Measurements from ENCODE around the gene SRC.
A peak's percentile ranks its signal among the peaks of the same experiment; 100 is the strongest.

The SRC gene

GRCh38 chr20:37315452-37316110, 30.4 kb upstream of the SRC start:
- peak; percentile 37 for DNase-seq

DNA sequence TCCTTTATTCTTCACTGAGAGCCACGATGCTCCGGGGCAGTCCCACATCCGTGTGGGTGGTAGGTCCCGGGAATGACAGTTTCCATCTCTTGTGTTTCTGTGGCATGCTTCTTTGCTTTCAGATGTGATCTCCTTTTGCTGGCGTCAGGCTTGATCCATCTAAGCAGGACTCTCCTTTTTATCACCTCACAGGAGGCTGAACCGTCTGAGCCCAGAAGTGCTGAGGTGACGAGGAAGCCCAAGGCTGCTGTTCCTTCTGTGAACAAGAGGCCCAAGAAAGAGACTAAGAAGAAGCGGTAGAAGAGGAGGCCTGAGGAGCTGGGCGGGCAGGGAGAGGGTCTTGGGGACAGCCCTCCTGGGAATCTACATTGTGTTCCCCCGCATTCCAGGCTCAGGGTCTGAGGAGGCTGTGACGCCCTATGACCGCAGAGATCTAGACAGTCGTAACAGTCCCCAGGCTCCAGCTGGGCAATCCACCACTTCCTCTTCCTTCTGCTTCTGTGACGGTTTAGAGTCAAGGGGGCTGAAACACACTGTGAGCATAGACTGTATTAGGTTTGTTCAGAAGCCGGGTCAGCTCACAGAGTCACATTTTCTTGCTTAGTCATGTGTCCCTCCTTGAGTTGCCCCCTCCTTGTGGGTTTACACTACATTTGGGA, 29.7 kb upstream of the SRC start:
- peak; percentile 87 for DNase-seq

- no peak for DNase-seq
Observed at GRCh38 chr20:37316775-37317170, 29.2 kb upstream of the SRC start.

GRCh38 chr20:37317316-37317715, 28.6 kb upstream of the SRC start:
- DNase-seq, result peak; percentile 54

DNA sequence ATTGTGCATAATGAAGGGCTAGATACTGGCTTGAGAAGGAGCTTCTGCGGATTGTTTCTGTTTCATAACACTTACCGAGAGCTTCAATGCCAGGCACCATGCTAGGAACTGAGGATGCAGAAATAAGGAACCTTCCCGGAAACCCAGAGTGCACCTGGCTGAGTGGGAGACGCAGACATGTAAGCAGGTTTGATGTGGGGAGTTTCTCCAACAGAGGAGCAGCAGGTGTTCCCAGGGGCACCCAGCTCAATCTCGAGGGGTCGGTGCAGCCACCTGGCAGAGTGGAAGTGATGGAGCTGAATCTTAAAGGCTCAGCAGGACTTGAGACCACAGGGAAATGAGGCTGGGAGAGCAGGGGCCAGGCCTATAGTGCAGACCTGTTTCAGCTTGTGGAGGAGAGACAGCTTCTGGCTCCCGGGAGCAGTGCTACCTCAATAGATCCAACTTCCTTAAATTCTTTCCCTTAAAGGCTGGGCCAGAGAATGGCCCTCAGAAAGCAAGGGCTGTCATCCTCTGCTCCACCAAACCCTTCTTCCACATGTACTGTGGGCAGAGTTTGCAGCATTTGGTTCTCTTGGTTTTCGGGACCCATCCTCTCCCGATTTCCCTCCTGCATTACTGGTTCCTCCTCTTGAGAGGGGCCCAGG, 27.8 kb upstream of the SRC start:
- peak; percentile 40 for DNase-seq

GRCh38 chr20:37319151-37319671, 26.7 kb upstream of the SRC start:
- no peak for DNase-seq

DNA sequence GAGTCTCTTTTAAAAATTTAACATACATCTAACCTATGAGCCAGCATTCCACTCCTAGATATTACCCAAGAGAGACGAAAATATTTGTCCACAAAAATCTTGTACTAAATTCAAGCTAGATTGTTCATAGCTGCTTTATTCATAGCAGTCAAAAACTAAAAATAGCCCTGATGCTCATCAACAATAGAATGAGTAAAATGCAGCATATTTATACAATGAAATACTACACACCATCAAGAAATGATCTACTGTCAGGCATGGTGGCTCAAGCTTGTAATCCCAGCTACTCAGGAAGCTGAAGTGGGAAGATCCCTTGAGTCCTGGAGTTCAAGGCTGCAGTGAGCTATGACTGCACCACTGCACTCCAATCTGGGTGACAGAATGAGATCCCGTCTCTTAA, 22.0 kb upstream of the SRC start:
- DNase-seq, result no peak

DNA sequence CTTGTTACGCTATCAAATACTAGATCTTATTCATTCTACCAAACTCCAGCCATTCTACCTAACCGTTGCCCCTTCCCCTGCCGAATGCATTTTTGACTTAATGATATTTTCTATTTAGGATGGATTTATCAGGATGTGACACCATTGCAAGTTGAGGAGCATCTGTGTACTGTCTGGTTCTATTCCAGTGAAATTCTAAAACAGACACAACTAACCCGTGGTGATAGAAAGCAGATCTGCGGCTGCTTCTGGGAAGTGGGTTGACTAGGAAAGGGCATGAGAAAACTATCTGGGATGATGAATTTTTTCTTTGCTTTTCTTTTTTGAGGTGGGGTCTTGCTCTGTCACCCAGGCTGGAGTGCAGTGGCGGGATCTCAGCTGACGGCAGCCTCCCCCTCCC, 20.7 kb upstream of the SRC start:
- no peak for DNase-seq

DNA sequence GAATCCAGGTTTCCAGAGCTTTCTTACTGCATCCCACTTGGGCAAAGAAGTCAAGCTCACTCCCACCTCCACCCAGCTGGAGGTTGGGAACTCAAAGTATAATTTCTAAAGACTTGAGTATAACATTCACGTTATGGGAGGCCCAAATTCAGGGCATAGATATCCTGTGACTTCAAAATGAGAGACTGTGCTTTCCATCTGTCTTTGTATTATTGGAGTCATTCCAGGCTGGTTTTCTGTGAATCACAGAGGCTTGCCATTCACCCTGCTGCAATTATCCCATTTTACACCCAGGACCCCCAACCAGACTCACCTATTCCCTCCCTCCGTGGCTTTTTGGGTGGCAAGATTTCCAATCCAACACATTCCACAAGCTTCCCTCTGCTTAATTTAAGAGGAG, 19.3 kb upstream of the SRC start:
- no peak for DNase-seq

GRCh38 chr20:37327748-37328147, 18.2 kb upstream of the SRC start:
- DNase-seq, result no peak

- DNase-seq, result no peak
Observed at GRCh38 chr20:37328149-37328945, 17.6 kb upstream of the SRC start.

GRCh38 chr20:37329481-37330165, 16.3 kb upstream of the SRC start:
- DNase-seq, result no peak

GRCh38 chr20:37330316-37330715, 15.6 kb upstream of the SRC start:
- DNase-seq, result no peak

DNA sequence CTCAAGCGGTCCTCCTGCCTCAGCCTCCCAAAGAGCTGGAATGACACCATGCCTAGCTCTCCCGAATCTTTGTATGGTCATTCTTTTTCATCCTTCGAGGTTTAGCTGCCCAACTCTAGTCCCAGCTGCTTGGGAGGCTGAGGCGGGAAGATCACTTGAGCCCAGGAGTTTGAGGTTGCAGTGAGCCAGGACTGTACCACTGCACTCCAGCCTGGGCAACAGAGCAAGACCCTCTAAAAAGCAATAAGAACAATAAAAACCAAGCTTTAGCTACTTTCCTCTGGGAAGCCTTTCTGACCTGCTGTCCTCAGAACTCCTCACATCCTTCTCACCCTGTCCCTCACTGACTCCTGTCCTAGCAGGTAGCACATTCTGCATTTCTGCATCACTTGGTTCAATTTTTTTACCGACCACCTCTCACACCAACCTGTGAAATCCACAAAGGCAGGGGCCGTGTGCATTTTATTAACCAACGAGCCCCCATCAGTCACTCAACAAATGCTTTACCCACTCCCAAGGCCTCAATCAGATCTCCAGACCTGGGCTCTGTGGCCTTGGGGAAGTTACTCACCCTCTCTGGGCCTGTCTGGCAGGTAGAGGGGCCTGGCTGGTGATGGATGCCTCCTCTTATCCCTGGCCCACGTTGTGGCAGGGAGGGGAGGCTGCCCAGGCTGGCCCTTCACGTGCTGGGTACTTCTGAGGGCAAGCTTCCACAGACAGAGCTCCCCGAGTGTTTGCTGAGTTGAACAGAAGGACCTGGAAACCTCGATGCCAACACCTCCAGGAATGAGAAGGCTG, 14.7 kb upstream of the SRC start:
- no peak for DNase-seq

DNA sequence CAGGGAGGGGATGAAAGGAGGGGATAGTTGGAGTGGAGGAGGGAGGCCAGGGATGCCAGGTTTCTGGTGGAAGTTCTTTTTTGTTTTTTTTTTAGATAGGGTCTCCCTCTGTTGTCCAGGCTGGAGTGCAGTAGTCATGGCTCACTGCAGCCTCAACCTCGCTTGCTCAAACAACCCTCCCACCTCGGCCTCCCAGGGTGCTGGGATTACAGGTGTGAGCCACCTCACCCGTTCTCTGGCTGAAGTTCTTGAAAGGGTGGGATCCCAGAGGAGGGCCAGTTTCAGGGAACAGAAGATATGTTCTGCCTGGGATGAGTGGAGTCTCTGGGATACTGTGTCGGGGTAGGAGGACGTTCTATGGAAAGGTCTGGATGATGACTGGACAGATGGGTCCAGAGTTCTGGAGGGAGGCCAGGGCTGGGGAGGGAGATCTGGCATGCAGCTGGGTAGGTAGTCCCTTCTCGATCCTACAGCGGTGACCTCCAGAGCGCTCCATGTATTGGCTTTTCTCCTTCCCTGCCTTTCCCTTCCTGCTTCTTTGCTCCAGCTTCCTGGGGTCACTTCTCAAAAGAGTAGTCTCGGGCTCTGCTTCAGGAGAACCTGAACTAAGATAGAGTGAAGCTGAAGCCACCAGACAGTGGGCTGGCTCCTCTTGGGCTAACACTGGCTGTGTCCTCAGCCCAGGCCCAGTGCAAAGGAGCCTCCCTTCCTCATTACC, 12.7 kb upstream of the SRC start:
- no peak for DNase-seq

- peak; percentile 92 for DNase-seq
Observed at GRCh38 chr20:37333848-37334318, 12.1 kb upstream of the SRC start.

- DNase-seq, result no peak
Observed at GRCh38 chr20:37334450-37334849, 11.5 kb upstream of the SRC start.

DNA sequence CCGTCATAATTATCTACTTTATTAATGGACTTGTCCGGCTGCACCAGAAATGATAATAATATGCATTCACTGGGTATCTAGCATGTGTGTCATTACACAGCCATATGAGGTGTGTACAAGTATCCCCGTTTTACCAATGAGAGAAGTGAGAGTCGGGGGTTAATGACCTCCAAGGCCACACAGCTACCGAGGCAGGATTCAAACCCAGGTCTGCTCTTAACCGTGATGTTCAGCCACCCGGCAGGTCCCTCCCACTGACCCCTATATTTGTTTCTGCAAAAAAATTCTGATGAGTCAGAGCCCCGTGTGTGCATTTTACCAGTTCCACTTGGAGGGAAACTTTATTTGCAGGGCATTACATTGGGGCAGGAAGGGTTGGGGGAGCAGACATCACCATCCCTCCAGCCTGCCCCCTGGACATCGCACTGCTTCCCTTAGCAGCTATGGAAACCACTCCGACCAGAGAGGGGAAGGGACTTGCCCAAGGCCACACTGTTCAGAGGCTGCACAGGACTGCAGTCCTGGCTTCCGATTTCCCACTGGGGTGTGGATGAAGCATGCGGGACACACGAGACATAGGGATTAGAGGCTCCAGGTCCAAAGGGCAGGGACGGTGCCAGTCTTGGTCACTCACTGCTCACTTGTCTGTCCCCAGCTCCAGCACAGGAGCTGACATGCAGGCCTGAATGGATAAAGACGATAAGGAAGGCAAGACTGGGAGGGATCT, 10.1 kb upstream of the SRC start:
- DNase-seq, result peak; percentile 85

DNA sequence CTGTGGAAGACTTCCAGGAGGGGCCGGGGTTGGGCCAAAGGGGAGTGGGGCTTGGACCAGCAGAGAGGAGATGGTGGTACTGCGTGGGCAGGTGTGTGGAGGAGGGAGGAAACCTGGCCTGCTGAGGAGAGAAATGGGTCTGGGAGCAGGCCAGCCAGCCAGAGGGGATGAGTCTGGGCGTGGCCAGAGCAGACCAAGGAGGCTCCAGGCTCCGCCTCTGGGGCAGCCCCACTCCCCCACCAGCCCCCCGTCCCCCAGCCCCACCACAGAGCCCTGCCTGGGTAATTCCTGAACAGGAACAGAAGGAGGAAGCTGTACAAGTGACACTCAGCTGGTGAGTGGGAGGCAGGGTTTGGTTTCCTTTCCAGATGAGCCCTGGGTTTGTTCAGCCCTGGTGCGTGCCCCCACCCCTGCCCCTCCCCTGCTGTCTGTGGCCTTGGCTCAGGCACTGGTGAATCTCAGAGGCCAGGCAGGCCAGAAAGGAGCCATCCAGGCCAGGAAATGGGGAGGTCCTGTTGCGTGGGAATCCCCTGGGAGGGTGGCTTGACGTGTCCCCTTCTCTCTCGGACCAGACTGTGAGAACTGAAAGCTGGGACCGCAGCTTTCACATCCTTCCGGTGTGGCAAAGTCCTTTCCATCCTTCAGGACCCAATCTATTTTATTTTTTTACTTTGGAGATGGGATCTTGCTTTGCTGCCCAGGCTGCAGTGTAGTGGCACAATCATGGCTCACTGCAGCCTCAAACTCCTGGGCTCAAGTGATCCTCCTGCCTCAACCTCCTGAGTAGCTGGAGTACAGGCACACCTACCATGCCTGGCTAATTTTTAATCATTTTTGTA, 9.4 kb upstream of the SRC start:
- peak; percentile 98 for DNase-seq
